ENCODE results near the gene TLCD1.

DNA sequence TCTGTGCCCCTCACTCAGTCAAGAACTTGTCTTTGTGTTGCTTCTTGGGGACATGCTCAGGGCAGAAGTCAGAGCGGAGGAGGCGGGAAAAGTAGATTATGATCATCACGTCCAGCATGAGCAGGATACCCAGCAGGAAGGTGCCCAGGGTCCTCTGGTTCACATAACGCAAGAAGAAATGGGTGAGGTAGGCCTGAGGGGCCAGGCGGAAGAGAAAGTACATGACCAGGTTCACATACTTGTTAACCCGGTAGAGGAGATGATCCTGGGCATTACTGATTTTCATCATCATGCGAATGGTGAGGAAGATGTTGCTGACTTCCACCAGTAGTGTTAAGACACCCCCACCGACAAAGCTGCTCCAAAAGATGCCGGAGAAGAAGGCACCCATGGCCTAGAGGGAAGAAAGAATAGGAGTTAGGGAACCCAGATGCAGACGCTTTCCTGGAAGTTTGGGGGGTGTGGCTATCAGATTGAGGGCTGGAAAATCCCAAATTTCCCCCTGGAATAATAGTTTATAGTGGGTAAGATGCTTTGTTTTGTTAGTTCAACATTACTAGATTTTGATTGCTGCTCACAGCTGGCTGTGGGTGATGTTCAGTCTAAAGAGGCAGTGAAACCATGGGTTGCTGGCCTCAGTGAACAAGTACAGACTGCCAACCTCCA is 1.4 kb downstream of the TLCD1 start:
- TF ChIP-seq, protein P1, sequence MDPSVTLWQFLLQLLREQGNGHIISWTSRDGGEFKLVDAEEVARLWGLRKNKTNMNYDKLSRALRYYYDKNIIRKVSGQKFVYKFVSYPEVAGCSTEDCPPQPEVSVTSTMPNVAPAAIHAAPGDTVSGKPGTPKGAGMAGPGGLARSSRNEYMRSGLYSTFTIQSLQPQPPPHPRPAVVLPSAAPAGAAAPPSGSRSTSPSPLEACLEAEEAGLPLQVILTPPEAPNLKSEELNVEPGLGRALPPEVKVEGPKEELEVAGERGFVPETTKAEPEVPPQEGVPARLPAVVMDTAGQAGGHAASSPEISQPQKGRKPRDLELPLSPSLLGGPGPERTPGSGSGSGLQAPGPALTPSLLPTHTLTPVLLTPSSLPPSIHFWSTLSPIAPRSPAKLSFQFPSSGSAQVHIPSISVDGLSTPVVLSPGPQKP (IDR thresholded peaks at IDR 0.05; ENCODE audit: low read depth, low read length), result no peak
- TF ChIP-seq, protein P2, sequence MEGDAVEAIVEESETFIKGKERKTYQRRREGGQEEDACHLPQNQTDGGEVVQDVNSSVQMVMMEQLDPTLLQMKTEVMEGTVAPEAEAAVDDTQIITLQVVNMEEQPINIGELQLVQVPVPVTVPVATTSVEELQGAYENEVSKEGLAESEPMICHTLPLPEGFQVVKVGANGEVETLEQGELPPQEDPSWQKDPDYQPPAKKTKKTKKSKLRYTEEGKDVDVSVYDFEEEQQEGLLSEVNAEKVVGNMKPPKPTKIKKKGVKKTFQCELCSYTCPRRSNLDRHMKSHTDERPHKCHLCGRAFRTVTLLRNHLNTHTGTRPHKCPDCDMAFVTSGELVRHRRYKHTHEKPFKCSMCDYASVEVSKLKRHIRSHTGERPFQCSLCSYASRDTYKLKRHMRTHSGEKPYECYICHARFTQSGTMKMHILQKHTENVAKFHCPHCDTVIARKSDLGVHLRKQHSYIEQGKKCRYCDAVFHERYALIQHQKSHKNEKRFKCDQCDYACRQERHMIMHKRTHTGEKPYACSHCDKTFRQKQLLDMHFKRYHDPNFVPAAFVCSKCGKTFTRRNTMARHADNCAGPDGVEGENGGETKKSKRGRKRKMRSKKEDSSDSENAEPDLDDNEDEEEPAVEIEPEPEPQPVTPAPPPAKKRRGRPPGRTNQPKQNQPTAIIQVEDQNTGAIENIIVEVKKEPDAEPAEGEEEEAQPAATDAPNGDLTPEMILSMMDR (IDR thresholded peaks at IDR 0.05), result no peak
- TF ChIP-seq USF2 (IDR thresholded peaks at IDR 0.05) (no peak), BCL3 (IDR thresholded peaks at IDR 0.05) (no peak; the same call in 1 of the 3 replicates), EP300 (IDR thresholded peaks at IDR 0.05) (no peak), NPAS2 (CRISPR knock-in tag; IDR thresholded peaks at IDR 0.05; ENCODE audit: borderline replicate concordance) (no peak), POLR2A (IDR thresholded peaks at IDR 0.05; ENCODE audit: low read length) (no peak), SMC3 (IDR thresholded peaks at IDR 0.05) (no peak)
- TF ChIP-seq, protein P3, sequence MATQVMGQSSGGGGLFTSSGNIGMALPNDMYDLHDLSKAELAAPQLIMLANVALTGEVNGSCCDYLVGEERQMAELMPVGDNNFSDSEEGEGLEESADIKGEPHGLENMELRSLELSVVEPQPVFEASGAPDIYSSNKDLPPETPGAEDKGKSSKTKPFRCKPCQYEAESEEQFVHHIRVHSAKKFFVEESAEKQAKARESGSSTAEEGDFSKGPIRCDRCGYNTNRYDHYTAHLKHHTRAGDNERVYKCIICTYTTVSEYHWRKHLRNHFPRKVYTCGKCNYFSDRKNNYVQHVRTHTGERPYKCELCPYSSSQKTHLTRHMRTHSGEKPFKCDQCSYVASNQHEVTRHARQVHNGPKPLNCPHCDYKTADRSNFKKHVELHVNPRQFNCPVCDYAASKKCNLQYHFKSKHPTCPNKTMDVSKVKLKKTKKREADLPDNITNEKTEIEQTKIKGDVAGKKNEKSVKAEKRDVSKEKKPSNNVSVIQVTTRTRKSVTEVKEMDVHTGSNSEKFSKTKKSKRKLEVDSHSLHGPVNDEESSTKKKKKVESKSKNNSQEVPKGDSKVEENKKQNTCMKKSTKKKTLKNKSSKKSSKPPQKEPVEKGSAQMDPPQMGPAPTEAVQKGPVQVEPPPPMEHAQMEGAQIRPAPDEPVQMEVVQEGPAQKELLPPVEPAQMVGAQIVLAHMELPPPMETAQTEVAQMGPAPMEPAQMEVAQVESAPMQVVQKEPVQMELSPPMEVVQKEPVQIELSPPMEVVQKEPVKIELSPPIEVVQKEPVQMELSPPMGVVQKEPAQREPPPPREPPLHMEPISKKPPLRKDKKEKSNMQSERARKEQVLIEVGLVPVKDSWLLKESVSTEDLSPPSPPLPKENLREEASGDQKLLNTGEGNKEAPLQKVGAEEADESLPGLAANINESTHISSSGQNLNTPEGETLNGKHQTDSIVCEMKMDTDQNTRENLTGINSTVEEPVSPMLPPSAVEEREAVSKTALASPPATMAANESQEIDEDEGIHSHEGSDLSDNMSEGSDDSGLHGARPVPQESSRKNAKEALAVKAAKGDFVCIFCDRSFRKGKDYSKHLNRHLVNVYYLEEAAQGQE (IDR thresholded peaks at IDR 0.05), result no peak
